Body of pancreas (tissue), 4 donors: ENCODE results near the gene MGAT4A. TPM values are rescaled to one million over a fixed set of nuclear protein-coding genes. Genes with fewer than 3 reads are reported as not detected.

Source experiments
- ATAC-seq: fragments of 150-250 bp; one replicate; pipeline ENCODE4 v1.9.1; 2016
- DNase-seq, 4 donors: peaks; one replicate each; pipeline ENCODE4 v3.0.0-alpha.2; 2019
- H3K27ac ChIP-seq, 4 donors: fragments of 200-600 bp; sonication (generic); 1 replicate in 3 of 4; 2 replicates in 1 of 4; pipeline versions ENCODE4 v1.5.1 to v1.6.1; 2016 to 2019; ENCODE audit warnings: mild to moderate bottlenecking in 1 of 4, mixed read lengths in 1 of 4, moderate library complexity in 1 of 4
- H3K27me3 ChIP-seq, 2 donors: fragments of 200-600 bp; sonication (generic); one replicate each; pipeline ENCODE4 v1.6.0; 2016; ENCODE audit warnings: mild to moderate bottlenecking in 1 of 2
- H3K36me3 ChIP-seq, 2 donors: fragments of 200-600 bp; sonication (generic); replicated peaks in 1 of 2; 2 replicates each; pipeline ENCODE4 v1.5.1; 2016; ENCODE audit warnings: low read depth in 2 of 2; ENCODE audit not compliant: insufficient read depth in 1 of 2
- H3K4me1 ChIP-seq: fragments of 200-600 bp; sonication (generic); one replicate; pipeline ENCODE4 v1.6.0; 2016
- H3K4me3 ChIP-seq, 2 donors: fragments of 200-600 bp; sonication (generic); 1 replicate in 1 of 2; 2 replicates in 1 of 2; pipeline ENCODE4 v1.5.1; 2016 to 2019
- H3K9me3 ChIP-seq, 3 donors: fragments of 200-600 bp; sonication (generic); 1 replicate in 2 of 3; 2 replicates in 1 of 3; pipeline ENCODE4 v1.5.1; 2016
- POLR2A ChIP-seq, 3 donors: fragments of 450-650 bp; IDR thresholded peaks; one replicate each; pipeline ENCODE4 v1.6.1; 2016; ENCODE audit warnings: antibody characterized with exemption in 3 of 3, mild to moderate bottlenecking in 2 of 3
- WGBS, 2 donors: methylation state at CpG; one replicate each; pipeline ENCODE4 v1.1.5; 2017; 5-methylcytosine and 5-hydroxymethylcytosine counted together
- intact Hi-C: fragments of 100-400 bp; cut with DNase I; formaldehyde crosslinking; loops from one replicate; pipeline ENCODE4 v1.15.1; 2023
- total RNA-seq, 2 donors: library from RNA; depleted of rRNA; stranded (reverse); fragments of >200 nt; gene quantifications; one replicate each; pipeline ENCODE4 v1.1.0, GENCODE V29; 2016
- TF ChIP-seq, protein P1 (sequence below), 7 experiments: fragments of 450-650 bp in 4 of 7; fragments of 200-600 bp in 3 of 7; sonication (generic) in 3 of 7; IDR thresholded peaks; one replicate each; pipeline ENCODE4 v1.5.1; 2016 to 2019; ENCODE audit warnings: antibody characterized with exemption in 7 of 7

Gene MGAT4A
- total RNA-seq, 2 donors from 2014 or later = 40.5 to 72.4 TPM

DNA sequence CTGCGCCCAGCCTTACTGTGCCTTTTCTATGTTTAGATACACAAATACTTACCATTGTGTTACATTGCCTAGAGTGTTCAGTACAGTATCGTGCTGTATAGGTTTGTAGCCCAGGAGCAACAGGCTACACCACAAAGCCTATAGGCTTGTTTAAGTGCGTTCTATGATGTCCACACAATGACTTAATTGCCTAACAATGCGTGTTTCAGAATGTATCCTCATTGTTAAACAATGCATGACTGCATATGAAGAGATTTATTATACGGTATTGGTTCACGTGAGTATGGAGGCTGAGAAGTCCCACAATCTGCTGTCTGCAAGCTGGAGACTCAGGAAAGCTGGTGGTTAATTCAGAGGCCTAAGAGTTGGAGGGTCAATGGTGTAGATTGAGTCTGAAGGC, 46.1 kb upstream of the MGAT4A start:
- intact Hi-C loops = no loop called here
- peaks cover 7% of the 10 kb centered on the region for H3K4me1 ChIP-seq
- TF ChIP-seq, protein P1, sequence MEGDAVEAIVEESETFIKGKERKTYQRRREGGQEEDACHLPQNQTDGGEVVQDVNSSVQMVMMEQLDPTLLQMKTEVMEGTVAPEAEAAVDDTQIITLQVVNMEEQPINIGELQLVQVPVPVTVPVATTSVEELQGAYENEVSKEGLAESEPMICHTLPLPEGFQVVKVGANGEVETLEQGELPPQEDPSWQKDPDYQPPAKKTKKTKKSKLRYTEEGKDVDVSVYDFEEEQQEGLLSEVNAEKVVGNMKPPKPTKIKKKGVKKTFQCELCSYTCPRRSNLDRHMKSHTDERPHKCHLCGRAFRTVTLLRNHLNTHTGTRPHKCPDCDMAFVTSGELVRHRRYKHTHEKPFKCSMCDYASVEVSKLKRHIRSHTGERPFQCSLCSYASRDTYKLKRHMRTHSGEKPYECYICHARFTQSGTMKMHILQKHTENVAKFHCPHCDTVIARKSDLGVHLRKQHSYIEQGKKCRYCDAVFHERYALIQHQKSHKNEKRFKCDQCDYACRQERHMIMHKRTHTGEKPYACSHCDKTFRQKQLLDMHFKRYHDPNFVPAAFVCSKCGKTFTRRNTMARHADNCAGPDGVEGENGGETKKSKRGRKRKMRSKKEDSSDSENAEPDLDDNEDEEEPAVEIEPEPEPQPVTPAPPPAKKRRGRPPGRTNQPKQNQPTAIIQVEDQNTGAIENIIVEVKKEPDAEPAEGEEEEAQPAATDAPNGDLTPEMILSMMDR (IDR thresholded peaks at IDR 0.05) = no peak
- no peak for TF ChIP-seq POLR2A (IDR thresholded peaks at IDR 0.05)
- H3K27me3 ChIP-seq = no peaks in the 10 kb centered on the region
- H3K27ac ChIP-seq = no peak overlapping the region
- no peak for DNase-seq
- no peak for ATAC-seq
- 92 to 93% methylated on average over 6 of the region's 6 CpGs for WGBS, 2 donors
- H3K9me3 ChIP-seq = peaks cover 0 to 3% (median 0%) of the 10 kb centered on the region in 3 donors
- no peaks in the 10 kb centered on the region for H3K36me3 ChIP-seq
- H3K4me3 ChIP-seq = no peak overlapping the region

DNA sequence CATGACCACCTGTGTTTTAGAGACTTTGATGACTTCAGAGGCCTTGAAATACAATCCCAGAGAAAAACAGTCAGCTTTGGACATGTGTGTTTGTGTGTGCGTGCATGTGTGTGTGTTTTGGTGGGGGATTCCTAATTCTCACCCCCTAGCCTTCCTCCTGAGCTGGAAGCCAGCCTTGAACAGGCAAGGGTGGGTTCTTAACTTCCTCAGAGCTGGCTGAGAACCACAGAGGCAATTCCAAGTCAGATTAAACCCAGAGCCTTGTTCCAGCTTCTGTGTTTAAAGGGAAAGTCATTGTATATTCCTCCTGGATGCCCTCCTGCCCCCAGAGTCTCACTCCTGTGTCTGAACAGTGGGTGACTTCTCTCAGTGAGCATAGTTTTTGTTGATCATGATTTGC, 45.2 kb upstream of the MGAT4A start:
- TF ChIP-seq, protein P1 (IDR thresholded peaks at IDR 0.05) = no peak
- no peak for TF ChIP-seq POLR2A (IDR thresholded peaks at IDR 0.05)
- peak overlapping the region; percentile 37 to 85 (median 74) for H3K27ac ChIP-seq

DNA sequence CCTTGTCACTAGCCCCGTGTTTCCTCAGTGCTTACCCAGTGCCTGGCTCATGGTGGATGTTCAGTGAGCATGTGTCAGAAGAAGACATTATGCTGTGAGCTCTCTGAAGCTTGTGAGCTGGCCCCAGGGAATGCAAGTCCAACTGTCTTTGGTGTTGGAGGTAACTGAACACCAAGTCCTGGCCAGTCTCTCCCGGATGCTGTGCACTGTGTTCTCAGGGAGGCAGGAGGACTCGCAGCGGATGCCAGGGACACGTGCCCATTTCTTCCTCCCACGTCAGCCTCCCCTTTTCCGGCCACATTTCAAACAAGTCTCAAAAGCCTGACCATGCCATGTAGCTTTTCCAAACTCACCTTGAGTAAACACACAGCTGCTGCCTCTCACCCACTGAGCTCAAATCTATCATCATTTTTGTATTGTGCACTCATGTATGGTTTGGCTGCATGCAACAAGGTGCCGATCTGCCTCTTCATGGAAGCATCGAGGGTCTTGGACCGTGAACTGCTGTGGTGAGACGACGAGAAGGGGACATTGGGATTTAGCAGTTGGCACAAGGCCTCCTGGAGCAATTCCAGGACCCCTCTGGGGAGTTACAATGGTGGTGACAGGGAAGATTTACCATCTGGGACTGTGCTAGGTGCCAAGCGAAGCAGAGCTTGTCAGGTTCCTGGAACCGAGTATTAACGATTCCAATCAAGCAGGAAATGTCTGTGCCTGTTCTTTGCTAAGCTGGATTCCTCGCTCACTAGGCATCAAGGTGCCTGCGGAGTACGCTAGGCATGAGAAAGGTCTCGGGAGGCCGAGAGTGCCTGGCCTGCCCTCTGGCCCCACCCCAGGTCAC, 44.4 kb upstream of the MGAT4A start:
- Histone ChIP-seq H3K27ac (peak overlapping the region; percentile 37 to 85 (median 74)), H3K36me3 (no peaks in the 10 kb centered on the region)
- WGBS, 2 donors = 62 to 68% methylated on average over 14 to 20 of the region's 20 CpGs

More for the DNA sequence above, 45.2 kb upstream of the MGAT4A start:
- Histone ChIP-seq H3K36me3 (no peaks in the 10 kb centered on the region), H3K4me1 (peaks cover 7% of the 10 kb centered on the region), H3K27me3 (no peaks in the 10 kb centered on the region), H3K4me3 (no peak overlapping the region), H3K9me3 (no peaks in the 10 kb centered on the region)
- WGBS, 2 donors = 85 to 88% methylated on average over 1 of the region's 1 CpG
- ATAC-seq = no peak
- DNase-seq = no peak
- intact Hi-C loops = no loop called here

DNA sequence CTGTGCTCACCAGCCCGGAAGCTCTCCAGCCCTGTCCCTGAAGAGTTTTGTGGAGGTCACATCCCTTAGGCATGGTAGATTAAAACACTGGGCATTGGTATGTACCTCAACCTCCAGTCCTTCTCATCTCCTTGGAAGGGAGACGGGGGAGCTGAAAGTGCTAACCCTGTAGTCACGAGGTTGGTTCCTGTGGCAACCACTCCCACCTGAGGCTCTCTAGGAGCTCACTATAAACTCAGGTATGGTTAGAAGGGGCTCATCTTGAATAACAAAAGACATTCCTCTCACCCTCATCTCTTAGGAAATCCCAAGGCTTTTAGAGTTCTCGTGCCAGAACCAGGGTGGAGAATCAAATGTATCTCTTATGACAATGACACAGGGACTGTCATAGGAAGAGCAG, 43.0 kb upstream of the MGAT4A start:
- no peak overlapping the region for H3K4me3 ChIP-seq
- peaks cover 19% of the 10 kb centered on the region for H3K4me1 ChIP-seq
- H3K27me3 ChIP-seq = no peaks in the 10 kb centered on the region
- ATAC-seq (no peak), DNase-seq (no peak)
- H3K27ac ChIP-seq = no peak overlapping the region
- H3K9me3 ChIP-seq = no peaks in the 10 kb centered on the region
- WGBS, 2 donors = 94 to 95% methylated on average over 4 of the region's 4 CpGs
- TF ChIP-seq POLR2A (IDR thresholded peaks at IDR 0.05) = no peak
- TF ChIP-seq, protein P1 (IDR thresholded peaks at IDR 0.05) = no peak
- intact Hi-C loops = no loop called here
- no peaks in the 10 kb centered on the region for H3K36me3 ChIP-seq

More for the DNA sequence above, 44.4 kb upstream of the MGAT4A start:
- intact Hi-C loops = no loop called here
- H3K9me3 ChIP-seq = no peaks in the 10 kb centered on the region
- ATAC-seq (peak; percentile 65), DNase-seq (peak in 3 of 4 donors; percentile 50 to 89 (median 53))
- H3K4me3 ChIP-seq = no peak overlapping the region
- no peaks in the 10 kb centered on the region for H3K27me3 ChIP-seq
- TF ChIP-seq, protein P1 (IDR thresholded peaks at IDR 0.05) = no peak
- no peak for TF ChIP-seq POLR2A (IDR thresholded peaks at IDR 0.05)
- H3K4me1 ChIP-seq = peaks cover 7% of the 10 kb centered on the region
